Suprapubic skin (tissue), 4 donors: ENCODE measurements around the gene ME3. TPM values are rescaled to one million over a fixed set of nuclear protein-coding genes. Genes with fewer than 3 reads are reported as not detected.

Source experiments
- DNase-seq, 2 donors: peaks; one replicate each; pipeline ENCODE4 v3.0.0-alpha.2; 2019; ENCODE audit warnings: low spot score in 2 of 2
- H3K27ac ChIP-seq: fragments of 200-600 bp; sonication (generic); one replicate; pipeline ENCODE4 v1.5.1; 2019
- H3K27me3 ChIP-seq: fragments of 200-600 bp; sonication (generic); one replicate; pipeline ENCODE4 v1.5.1; 2019
- H3K36me3 ChIP-seq: fragments of 200-600 bp; sonication (generic); one replicate; pipeline ENCODE4 v1.5.1; 2019
- H3K4me1 ChIP-seq: fragments of 200-600 bp; sonication (generic); one replicate; pipeline ENCODE4 v1.5.1; 2019
- H3K4me3 ChIP-seq: fragments of 200-600 bp; sonication (generic); one replicate; pipeline ENCODE4 v1.5.1; 2019; ENCODE audit warnings: mild to moderate bottlenecking
- H3K9me3 ChIP-seq: fragments of 200-600 bp; sonication (generic); one replicate; pipeline ENCODE4 v1.5.1; 2019
- CTCF ChIP-seq, 2 donors: fragments of 200-600 bp in 1 of 2; fragments of 450-650 bp in 1 of 2; sonication (generic) in 1 of 2; IDR thresholded peaks; one replicate each; pipeline ENCODE4 v1.5.1; 2016 to 2019; ENCODE audit warnings: antibody characterized with exemption in 2 of 2, mild to moderate bottlenecking in 1 of 2, moderate library complexity in 1 of 2
- EP300 ChIP-seq: sonication (generic); formaldehyde crosslinking; IDR thresholded peaks from one replicate; pipeline ENCODE4 v1.6.1; 2017; ENCODE audit warnings: antibody characterized with exemption
- POLR2A ChIP-seq, 2 donors: fragments of 450-650 bp; IDR thresholded peaks; one replicate each; pipeline ENCODE4 v1.6.1; 2017; ENCODE audit warnings: antibody characterized with exemption in 2 of 2, mild to moderate bottlenecking in 2 of 2, moderate library complexity in 2 of 2
- POLR2AphosphoS5 ChIP-seq, 3 donors: sonication (generic); formaldehyde crosslinking; IDR thresholded peaks; one replicate each; pipeline ENCODE4 v1.6.1; 2017; ENCODE audit warnings: antibody characterized with exemption in 3 of 3
- WGBS: methylation state at CpG from one replicate; pipeline ENCODE4 v1.1.5; 2018; 5-methylcytosine and 5-hydroxymethylcytosine counted together
- total RNA-seq, 4 donors: library from RNA; depleted of rRNA; stranded (reverse); fragments of >200 nt; gene quantifications; one replicate each; pipeline ENCODE4 v1.1.0, GENCODE V29; 2016

The ME3 gene
- total RNA-seq, 4 donors from 2014 or later: 3.7 to 17.0 (median 9.4) TPM

GRCh38 chr11:86676533-86677154 is 4.2 kb upstream of the ME3 start:
- WGBS: 95% methylated on average over 6 of the region's 6 CpGs
- Histone ChIP-seq H3K9me3 (no peaks in the 10 kb centered on the region), H3K36me3 (no peaks in the 10 kb centered on the region), H3K4me3 (no peak overlapping the region), H3K27ac (no peak overlapping the region), H3K4me1 (peaks cover 10% of the 10 kb centered on the region), H3K27me3 (no peaks in the 10 kb centered on the region)
- no peak for TF ChIP-seq POLR2A (IDR thresholded peaks at IDR 0.05)
- TF ChIP-seq CTCF (IDR thresholded peaks at IDR 0.05): no peak
- no peak for TF ChIP-seq POLR2AphosphoS5 (IDR thresholded peaks at IDR 0.05)
- no peak for TF ChIP-seq EP300
- DNase-seq: no peak

DNA sequence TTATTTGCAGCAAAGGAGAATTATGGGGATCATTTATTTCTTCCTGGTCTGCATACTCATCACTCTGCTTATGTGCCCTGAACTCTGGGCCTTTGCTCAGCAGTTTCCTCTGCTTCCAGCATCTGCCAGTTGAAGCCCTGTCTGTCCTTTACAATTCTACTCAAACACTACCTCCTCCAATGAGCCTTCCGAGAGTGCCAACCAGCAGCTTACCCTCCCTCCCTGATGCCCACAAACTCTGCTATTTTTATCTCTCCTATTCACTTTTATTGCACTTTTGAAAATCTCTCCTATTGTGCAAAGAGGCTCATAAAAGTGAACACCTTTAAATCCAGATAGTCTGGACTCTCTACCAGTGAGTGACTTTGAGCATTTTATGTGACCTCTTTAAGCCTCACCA is 3.6 kb upstream of the ME3 start:
- Histone ChIP-seq H3K27me3 (no peaks in the 10 kb centered on the region), H3K27ac (no peak overlapping the region), H3K4me1 (peaks cover 16% of the 10 kb centered on the region), H3K9me3 (no peaks in the 10 kb centered on the region), H3K36me3 (no peaks in the 10 kb centered on the region), H3K4me3 (no peak overlapping the region)
- 86% methylated on average over 1 of the region's 1 CpG for WGBS
- DNase-seq: no peak
- TF ChIP-seq POLR2AphosphoS5 (IDR thresholded peaks at IDR 0.05) (no peak), POLR2A (IDR thresholded peaks at IDR 0.05) (no peak), CTCF (IDR thresholded peaks at IDR 0.05) (no peak), EP300 (no peak)

GRCh38 chr11:86675017-86675416 is 2.6 kb upstream of the ME3 start:
- Histone ChIP-seq H3K4me1 (peaks cover 26% of the 10 kb centered on the region), H3K36me3 (no peaks in the 10 kb centered on the region), H3K9me3 (no peaks in the 10 kb centered on the region), H3K4me3 (no peak overlapping the region), H3K27me3 (no peaks in the 10 kb centered on the region), H3K27ac (no peak overlapping the region)
- DNase-seq: no peak
- 46% methylated on average over 2 of the region's 2 CpGs for WGBS
- TF ChIP-seq POLR2AphosphoS5 (IDR thresholded peaks at IDR 0.05) (no peak), POLR2A (IDR thresholded peaks at IDR 0.05) (no peak), CTCF (IDR thresholded peaks at IDR 0.05) (no peak), EP300 (no peak)

- Histone ChIP-seq H3K36me3 (no peaks in the 10 kb centered on the region), H3K9me3 (no peaks in the 10 kb centered on the region), H3K27ac (no peak overlapping the region), H3K27me3 (no peaks in the 10 kb centered on the region), H3K4me1 (peaks cover 30% of the 10 kb centered on the region), H3K4me3 (no peak overlapping the region)
- TF ChIP-seq CTCF (IDR thresholded peaks at IDR 0.05) (no peak), POLR2AphosphoS5 (IDR thresholded peaks at IDR 0.05) (no peak), POLR2A (IDR thresholded peaks at IDR 0.05) (no peak), EP300 (no peak)
- 95% methylated on average over 6 of the region's 6 CpGs for WGBS
- DNase-seq: no peak
Observed at GRCh38 chr11:86673872-86674750, 1.7 kb upstream of the ME3 start.
